ENCODE data around the gene CD101.
A peak's percentile ranks its signal among the peaks of the same experiment; 100 is the strongest.

Gene CD101

GRCh38 chr1:117020526-117021156 lies 19.1 kb downstream of the CD101 start:
- DNase-seq, result no peak

- no peak for DNase-seq
Observed at GRCh38 chr1:117022114-117022513, 20.6 kb downstream of the CD101 start.

GRCh38 chr1:117025568-117025967 lies 24.0 kb downstream of the CD101 start:
- DNase-seq, result no peak

GRCh38 chr1:117026361-117026760 lies 24.8 kb downstream of the CD101 start:
- DNase-seq, result no peak

- no peak for DNase-seq
Observed at GRCh38 chr1:117029685-117030084, 28.1 kb downstream of the CD101 start.

GRCh38 chr1:117030271-117030877 lies 28.8 kb downstream of the CD101 start:
- no peak for DNase-seq

- no peak for DNase-seq
Observed at GRCh38 chr1:117032266-117032665, 30.7 kb downstream of the CD101 start.

GRCh38 chr1:117032681-117033539 lies 31.4 kb downstream of the CD101 start:
- no peak for DNase-seq

- DNase-seq, result no peak
Observed at GRCh38 chr1:117033772-117034171, 32.2 kb downstream of the CD101 start.

GRCh38 chr1:117034791-117035290 lies 33.3 kb downstream of the CD101 start:
- no peak for DNase-seq

GRCh38 chr1:117036018-117036461 lies 34.5 kb downstream of the CD101 start:
- no peak for DNase-seq

- no peak for DNase-seq
Observed at GRCh38 chr1:117037802-117038201, 36.2 kb downstream of the CD101 start.

- no peak for DNase-seq
Observed at GRCh38 chr1:117038236-117038635, 36.7 kb downstream of the CD101 start.

- no peak for DNase-seq
Observed at GRCh38 chr1:117044217-117044616, 42.7 kb downstream of the CD101 start.

- no peak for DNase-seq
Observed at GRCh38 chr1:117045644-117046043, 44.1 kb downstream of the CD101 start.

GRCh38 chr1:117046781-117047180 lies 45.2 kb downstream of the CD101 start:
- no peak for DNase-seq

GRCh38 chr1:117047271-117047670 lies 45.7 kb downstream of the CD101 start:
- no peak for DNase-seq

- no peak for DNase-seq
Observed at GRCh38 chr1:117049857-117050256, 48.3 kb downstream of the CD101 start.

GRCh38 chr1:117051224-117052064 lies 49.9 kb downstream of the CD101 start:
- no peak for DNase-seq

- no peak for DNase-seq
Observed at GRCh38 chr1:117054068-117054467, 52.5 kb downstream of the CD101 start.

- DNase-seq, result no peak
Observed at GRCh38 chr1:117058810-117059209, 57.2 kb downstream of the CD101 start.

GRCh38 chr1:117059334-117059677 lies 57.7 kb downstream of the CD101 start:
- peak; percentile 62 for DNase-seq
